Measurements from ENCODE around the gene PCDHGA11.
"Not testable (repeated sequence)": the region's sequence is repeated elsewhere in the genome, so short reads cannot be mapped to it uniquely, and the experiment has no call there.

The PCDHGA11 gene

DNA sequence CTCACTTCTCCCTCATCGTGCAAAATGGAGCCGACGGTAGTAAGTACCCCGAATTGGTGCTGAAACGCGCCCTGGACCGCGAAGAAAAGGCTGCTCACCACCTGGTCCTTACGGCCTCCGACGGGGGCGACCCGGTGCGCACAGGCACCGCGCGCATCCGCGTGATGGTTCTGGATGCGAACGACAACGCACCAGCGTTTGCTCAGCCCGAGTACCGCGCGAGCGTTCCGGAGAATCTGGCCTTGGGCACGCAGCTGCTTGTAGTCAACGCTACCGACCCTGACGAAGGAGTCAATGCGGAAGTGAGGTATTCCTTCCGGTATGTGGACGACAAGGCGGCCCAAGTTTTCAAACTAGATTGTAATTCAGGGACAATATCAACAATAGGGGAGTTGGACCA is 10.4 kb downstream of the PCDHGA11 start:
- DNase-seq (ENCODE audit: low read depth), result no peak

DNA sequence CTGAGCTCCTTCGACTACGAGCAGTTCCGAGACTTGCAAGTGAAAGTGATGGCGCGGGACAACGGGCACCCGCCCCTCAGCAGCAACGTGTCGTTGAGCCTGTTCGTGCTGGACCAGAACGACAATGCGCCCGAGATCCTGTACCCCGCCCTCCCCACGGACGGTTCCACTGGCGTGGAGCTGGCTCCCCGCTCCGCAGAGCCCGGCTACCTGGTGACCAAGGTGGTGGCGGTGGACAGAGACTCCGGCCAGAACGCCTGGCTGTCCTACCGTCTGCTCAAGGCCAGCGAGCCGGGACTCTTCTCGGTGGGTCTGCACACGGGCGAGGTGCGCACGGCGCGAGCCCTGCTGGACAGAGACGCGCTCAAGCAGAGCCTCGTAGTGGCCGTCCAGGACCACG is 11.5 kb downstream of the PCDHGA11 start:
- DNase-seq (ENCODE audit: low read depth), result not testable (repeated sequence)

DNA sequence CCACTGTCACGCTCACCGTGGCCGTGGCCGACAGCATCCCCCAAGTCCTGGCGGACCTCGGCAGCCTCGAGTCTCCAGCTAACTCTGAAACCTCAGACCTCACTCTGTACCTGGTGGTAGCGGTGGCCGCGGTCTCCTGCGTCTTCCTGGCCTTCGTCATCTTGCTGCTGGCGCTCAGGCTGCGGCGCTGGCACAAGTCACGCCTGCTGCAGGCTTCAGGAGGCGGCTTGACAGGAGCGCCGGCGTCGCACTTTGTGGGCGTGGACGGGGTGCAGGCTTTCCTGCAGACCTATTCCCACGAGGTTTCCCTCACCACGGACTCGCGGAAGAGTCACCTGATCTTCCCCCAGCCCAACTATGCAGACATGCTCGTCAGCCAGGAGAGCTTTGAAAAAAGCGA is 11.9 kb downstream of the PCDHGA11 start:
- not testable (repeated sequence) for DNase-seq (ENCODE audit: low read depth)

DNA sequence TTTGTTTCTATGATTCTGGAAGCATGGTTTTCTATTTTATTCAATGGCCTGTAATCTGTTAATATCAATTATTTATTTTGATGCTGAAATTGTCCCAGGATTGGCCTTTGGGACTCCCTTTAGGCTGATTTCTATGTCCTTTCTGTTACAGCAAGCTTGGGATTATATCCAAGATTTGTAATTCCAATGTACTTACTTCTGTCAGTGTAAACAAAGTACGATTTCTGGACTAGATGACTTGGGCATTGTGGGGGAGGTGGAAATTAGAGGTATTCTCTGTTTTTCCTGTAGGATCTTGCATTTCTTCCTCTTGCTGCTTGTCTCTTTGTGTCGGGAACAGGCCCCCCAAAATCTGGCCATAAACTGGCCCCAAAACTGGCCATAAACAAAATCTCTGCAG is 13.2 kb downstream of the PCDHGA11 start:
- no peak for DNase-seq (ENCODE audit: low read depth)

DNA sequence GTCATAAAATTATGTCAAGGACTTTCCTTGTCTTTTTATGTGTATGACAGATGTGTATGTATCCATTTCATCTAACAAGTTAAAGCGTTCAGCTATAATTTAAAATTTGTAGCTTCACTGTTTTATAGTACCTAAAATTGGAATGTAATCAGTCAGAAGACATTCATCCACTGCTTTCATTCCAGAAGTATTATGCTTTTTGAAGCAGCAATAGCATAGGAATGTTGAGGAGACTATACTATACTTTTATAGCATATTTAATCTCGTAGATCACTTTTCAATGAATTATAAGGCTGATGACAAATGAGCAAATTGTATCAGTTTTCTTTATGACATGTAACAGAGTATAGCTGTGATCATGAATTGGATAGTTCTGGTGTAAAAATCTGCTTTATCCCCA is 16.4 kb downstream of the PCDHGA11 start:
- DNase-seq (ENCODE audit: low read depth), result no peak

DNA sequence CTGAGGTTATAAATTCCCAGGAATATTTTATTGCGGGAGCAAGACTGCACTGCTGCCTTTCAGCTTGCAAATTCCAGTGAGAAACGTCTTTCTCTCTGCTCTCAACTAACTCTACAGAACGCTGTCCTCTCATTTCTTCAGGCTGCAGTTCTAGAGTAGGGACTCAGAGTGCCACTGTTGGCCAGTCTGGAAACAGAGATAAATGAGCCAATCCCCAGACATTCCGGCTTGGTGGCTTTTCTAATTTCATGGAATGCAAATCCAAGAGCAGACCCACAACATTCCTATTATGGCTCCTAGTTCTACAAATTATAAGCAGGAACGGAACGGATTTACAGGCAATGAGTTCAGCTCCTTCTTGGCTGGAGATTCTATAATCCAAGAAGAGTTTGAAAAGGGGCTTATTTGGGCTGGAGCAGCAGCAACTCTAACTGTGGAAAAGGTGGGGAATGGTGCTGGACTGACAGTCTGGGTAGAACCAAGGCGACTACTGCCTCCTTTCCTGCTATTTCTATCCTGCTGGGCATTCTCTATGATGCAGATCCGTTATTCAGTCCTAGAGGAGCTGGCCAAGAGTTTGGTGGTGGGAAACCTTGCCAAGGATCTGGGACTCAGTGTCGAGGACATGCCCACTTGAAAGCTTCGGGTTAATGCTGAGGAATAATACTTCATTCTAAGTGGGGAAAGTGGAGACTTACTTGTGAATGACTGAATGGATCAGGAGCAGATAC is 18.7 kb downstream of the PCDHGA11 start:
- no peak for DNase-seq (ENCODE audit: low read depth)

DNA sequence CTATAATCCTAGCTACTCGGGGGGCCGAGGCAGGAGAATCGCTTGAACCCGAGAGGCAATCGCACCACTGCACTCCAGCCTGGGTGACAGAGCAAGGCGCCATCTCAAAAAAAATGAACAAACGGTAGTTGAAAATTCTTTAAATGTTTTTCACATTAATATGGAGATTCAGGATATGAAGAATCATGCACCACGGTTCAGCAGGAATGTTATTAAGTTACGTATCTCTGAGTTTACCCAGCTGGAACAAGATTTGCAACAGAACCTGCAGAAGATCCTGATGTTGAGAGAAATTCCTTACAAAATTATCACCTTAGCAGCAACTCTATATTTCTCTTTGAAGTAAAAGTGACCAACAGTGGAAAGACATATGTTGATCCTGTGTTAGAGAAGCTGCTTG is 19.5 kb downstream of the PCDHGA11 start:
- no peak for DNase-seq (ENCODE audit: low read depth)

DNA sequence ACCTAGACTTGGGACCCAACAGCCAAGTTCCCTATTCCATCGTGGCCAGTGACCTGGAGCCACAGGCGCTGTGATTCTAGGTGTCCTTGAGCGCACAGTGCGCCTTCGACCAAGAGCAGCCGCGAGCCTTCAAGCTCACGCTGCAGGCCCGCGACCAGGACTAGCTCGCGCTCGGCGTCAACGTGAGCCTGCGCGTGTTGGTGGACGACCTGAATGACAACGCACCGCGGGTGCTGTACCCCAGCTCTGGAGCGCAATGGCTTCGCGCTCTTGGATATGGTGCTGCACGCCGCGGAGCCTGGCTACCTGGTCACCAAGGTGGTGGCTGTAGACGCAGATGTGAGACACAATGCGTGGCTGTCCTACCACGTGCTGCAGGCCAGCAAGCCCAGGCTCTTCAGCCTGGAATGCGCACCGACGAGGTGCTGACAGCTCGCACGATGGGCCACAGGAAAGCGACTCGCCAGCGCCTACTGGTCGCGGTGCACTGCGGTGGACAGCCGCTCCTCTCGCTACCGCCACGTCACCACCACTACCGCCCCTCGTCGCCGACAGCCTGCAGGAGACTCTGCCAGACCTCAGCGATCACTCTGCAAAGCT is 20.8 kb downstream of the PCDHGA11 start:
- DNase-seq (ENCODE audit: low read depth), result no peak

DNA sequence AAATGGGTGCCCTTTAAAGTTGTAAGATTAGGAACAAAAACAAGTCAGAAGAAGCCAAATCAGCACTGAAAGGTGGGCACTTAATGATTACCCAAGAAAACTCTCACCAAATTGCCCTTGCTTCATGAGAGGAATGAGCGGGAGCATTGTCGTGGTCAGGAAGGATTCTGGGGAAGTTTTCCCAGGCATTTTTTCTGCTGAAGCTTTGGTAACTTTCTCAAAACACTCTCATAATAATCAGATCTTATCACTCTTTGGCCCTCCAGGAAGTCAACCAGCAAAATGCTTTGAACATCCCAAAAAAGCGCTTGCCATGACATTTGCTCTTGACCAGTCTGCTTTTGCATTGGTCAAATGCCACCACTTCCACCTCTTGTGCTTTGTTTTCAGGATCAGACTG is 44.5 kb downstream of the PCDHGA11 start:
- DNase-seq (ENCODE audit: low read depth), result no peak
